Measurements from ENCODE around the gene RASSF8. TPM values are rescaled to one million over a fixed set of nuclear protein-coding genes. Genes with fewer than 3 reads are reported as not detected.

The RASSF8 gene
- total RNA-seq, 4 donors from 2014 or later = 56.8 to 81.0 (median 77.3) TPM

DNA sequence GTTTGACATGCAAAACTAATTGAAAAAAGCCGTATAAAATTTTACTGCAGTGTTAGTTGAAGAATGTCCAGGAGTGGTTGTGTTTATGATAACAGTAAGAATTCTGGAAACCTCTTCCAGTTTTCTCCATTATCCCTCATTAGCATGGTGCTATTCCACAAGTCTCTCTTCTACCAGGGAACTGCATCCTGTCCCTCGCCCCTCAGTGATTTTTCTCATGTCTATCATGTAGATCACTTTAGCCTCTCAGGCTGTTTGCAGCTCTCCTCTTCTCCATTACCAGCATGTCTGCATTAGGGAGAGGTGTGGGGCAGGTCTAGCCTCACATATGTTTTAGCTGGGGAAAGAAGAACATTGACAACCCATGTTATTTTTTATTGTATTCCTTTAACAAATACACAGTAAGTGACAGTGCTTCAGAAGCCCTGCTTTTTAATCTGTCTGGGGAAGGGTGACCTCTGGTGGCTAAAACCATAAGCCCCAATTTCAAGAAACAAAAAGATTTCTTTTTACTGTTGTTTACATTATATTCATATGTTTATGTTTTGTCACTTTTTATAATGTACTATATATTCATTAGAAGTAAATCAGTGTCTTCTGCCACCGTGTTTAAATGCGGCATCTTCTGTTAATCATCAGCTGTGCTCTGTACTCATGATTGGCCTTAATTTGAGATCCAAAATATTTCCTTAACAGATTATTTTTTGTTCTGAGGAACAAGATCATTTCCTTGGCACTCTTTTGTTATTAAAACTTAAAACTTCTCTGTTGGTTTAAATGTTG, 70.7 kb downstream of the RASSF8 start:
- no peak for TF ChIP-seq EP300 (IDR thresholded peaks at IDR 0.05)
- TF ChIP-seq CTCF (IDR thresholded peaks at IDR 0.05) = peak; percentile 77 to 91 (median 89)
- TF ChIP-seq POLR2AphosphoS5 (IDR thresholded peaks at IDR 0.05) = peak in 1 of 2 donors; percentile 14
- TF ChIP-seq POLR2A (IDR thresholded peaks at IDR 0.05; ENCODE audit: low read depth) = no peak
- Histone ChIP-seq H3K4me3 (no peak overlapping the region), H3K4me1 (peaks cover 9 to 59% (median 54%) of the 10 kb centered on the region in 4 donors), H3K27ac (replicated peaks in 1 of 4) (peak overlapping the region in 2 of 4 donors; percentile 3 to 54), H3K27me3 (no peaks in the 10 kb centered on the region), H3K36me3 (no peaks in the 10 kb centered on the region), H3K9me3 (no peaks in the 10 kb centered on the region)
- intact Hi-C loops (cut with DNase I) = loop anchor here (2.0 to 5.0 kb wide), 2 partner anchors 67 to 592 kb away; no protein-coding TSS in a partner anchor
- no peak for DNase-seq (ENCODE audit: extremely low spot score)
- 34% methylated on average over 4 of the region's 4 CpGs for WGBS

DNA sequence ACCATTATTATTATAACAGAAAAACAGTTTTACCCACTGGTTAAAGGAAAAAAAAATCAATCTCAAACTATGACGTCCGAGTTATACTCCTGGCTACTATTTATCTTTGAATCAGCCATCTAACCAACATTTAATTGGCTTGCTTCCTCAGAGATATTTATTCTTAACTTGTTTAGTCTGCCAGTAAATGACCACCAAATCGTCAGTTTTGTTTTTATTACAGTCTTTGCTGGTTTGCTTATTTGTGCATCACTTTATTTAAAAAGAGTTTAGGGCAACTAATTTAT, 71.2 kb downstream of the RASSF8 start:
- Histone ChIP-seq H3K9me3 (no peaks in the 10 kb centered on the region), H3K27ac (replicated peaks in 1 of 4) (peak overlapping the region in 1 of 4 donors; percentile 54), H3K27me3 (no peaks in the 10 kb centered on the region), H3K4me1 (peaks cover 9 to 64% (median 59%) of the 10 kb centered on the region in 4 donors), H3K36me3 (no peaks in the 10 kb centered on the region), H3K4me3 (no peak overlapping the region)
- 28% methylated on average over 3 of the region's 3 CpGs for WGBS
- DNase-seq (ENCODE audit: extremely low spot score) = no peak
- TF ChIP-seq CTCF (IDR thresholded peaks at IDR 0.05) (no peak), EP300 (IDR thresholded peaks at IDR 0.05) (no peak), POLR2AphosphoS5 (IDR thresholded peaks at IDR 0.05) (no peak), POLR2A (IDR thresholded peaks at IDR 0.05; ENCODE audit: low read depth) (no peak)
- intact Hi-C loops (cut with DNase I) = loop anchor here (2.0 to 5.0 kb wide), 2 partner anchors 67 to 593 kb away; no protein-coding TSS in a partner anchor

GRCh38 chr12:26030371-26030770, 71.9 kb downstream of the RASSF8 start:
- Histone ChIP-seq H3K36me3 (no peaks in the 10 kb centered on the region), H3K4me3 (no peak overlapping the region), H3K9me3 (no peaks in the 10 kb centered on the region), H3K4me1 (peaks cover 9 to 68% (median 63%) of the 10 kb centered on the region in 4 donors), H3K27ac (replicated peaks in 1 of 4) (no peak overlapping the region), H3K27me3 (no peaks in the 10 kb centered on the region)
- TF ChIP-seq POLR2A (IDR thresholded peaks at IDR 0.05; ENCODE audit: low read depth) (no peak), CTCF (IDR thresholded peaks at IDR 0.05) (no peak), EP300 (IDR thresholded peaks at IDR 0.05) (no peak), POLR2AphosphoS5 (IDR thresholded peaks at IDR 0.05) (no peak)
- no peak for DNase-seq (ENCODE audit: extremely low spot score)
- intact Hi-C loops (cut with DNase I) = no loop called here
- 79% methylated on average over 3 of the region's 3 CpGs for WGBS

- Histone ChIP-seq H3K4me1 (peaks cover 9 to 68% (median 63%) of the 10 kb centered on the region in 4 donors), H3K27me3 (no peaks in the 10 kb centered on the region), H3K36me3 (no peaks in the 10 kb centered on the region), H3K27ac (replicated peaks in 1 of 4) (no peak overlapping the region), H3K4me3 (no peak overlapping the region), H3K9me3 (no peaks in the 10 kb centered on the region)
- DNase-seq (ENCODE audit: extremely low spot score) = no peak
- intact Hi-C loops (cut with DNase I) = no loop called here
- WGBS = 88% methylated on average over 2 of the region's 2 CpGs
- TF ChIP-seq POLR2A (IDR thresholded peaks at IDR 0.05; ENCODE audit: low read depth) (no peak), EP300 (IDR thresholded peaks at IDR 0.05) (no peak), CTCF (IDR thresholded peaks at IDR 0.05) (no peak), POLR2AphosphoS5 (IDR thresholded peaks at IDR 0.05) (no peak)
Measured at GRCh38 chr12:26031318-26031717, 72.8 kb downstream of the RASSF8 start.

Measured in esophagus muscularis mucosa (tissue), 4 donors.